Activated CD8-positive, alpha-beta memory T cell treated with anti-CD3 and anti-CD28 coated beads, Interleukin-2, amount 10 ng/mL, durations not matched to agents 7 days and 5 days (primary cell): ENCODE data around the gene RNF34. TPM values are rescaled to one million over a fixed set of nuclear protein-coding genes. Genes with fewer than 3 reads are reported as not detected.
A peak's percentile ranks its signal among the peaks of the same experiment; 100 is the strongest.
"Not testable (repeated sequence)": the region's sequence is repeated elsewhere in the genome, so short reads cannot be mapped to it uniquely, and the experiment has no call there.

Experiments
- ATAC-seq: fragments of 150-1000 bp; cut with Tn5 transposase; one replicate; pipeline ENCODE4 v1.10.0; 2021; ENCODE audit warnings: moderate library complexity
- CTCF ChIA-PET: fragments of 350-600 bp; sonication (Branson Sonifier 250); formaldehyde crosslinking; loops from one replicate; lab custom pipeline; 2021; ENCODE audit warnings: antibody characterized with exemption; lab: Charles Lee
- DNase-seq: peaks from one replicate; pipeline ENCODE4 v3.0.0-alpha.2; 2020
- H3K27ac Mint-ChIP-seq: one replicate; pipeline ENCODE4 v1.8.0; 2021; ENCODE audit warnings: mild to moderate bottlenecking, mixed read lengths
- H3K27me3 Mint-ChIP-seq: one replicate; pipeline ENCODE4 v1.8.0; 2021; ENCODE audit warnings: mixed read lengths
- H3K36me3 Mint-ChIP-seq: one replicate; pipeline ENCODE4 v1.8.0; 2021; ENCODE audit warnings: mild to moderate bottlenecking, mixed read lengths
- H3K4me1 Mint-ChIP-seq: one replicate; pipeline ENCODE4 v1.8.0; 2021; ENCODE audit warnings: mixed read lengths
- H3K4me3 Mint-ChIP-seq: one replicate; pipeline ENCODE4 v1.8.0; 2021; ENCODE audit warnings: mild to moderate bottlenecking, moderate library complexity, mixed read lengths
- H3K9me3 Mint-ChIP-seq: one replicate; pipeline ENCODE4 v1.8.0; 2022; ENCODE audit warnings: low read depth, mixed read lengths
- total RNA-seq, 2 experiments: library from RNA; stranded (reverse); gene quantifications; one replicate each; pipeline ENCODE4 v1.2.3, GENCODE V29; 2021

RNF34 gene
- total RNA-seq, 2 experiments from 2014 or later: 96.1 to 102 TPM

DNA sequence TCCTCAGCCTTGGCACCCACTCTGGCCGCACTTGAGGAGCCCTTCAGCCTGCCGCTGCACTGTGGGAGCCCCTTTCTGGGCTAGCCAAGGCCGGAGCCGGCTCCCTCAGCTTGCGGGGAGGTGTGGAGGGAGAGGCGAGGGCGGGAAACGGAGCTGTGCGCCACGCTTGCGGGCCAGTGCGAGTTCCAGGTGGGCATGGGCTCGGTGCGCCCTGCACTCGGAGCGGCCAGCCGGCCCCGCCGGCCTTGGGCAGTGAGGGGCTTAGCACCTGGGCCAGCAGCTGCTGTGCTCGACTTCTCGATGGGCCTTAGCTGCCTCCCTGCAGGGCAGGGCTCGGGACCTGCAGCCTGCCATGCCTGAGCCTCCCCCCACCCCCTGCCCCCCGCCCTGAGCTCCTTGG, 25.6 kb upstream of the RNF34 start:
- not testable (repeated sequence) for H3K27me3 Mint-ChIP-seq, DNase-seq, H3K9me3 Mint-ChIP-seq, H3K4me3 Mint-ChIP-seq, H3K27ac Mint-ChIP-seq, H3K4me1 Mint-ChIP-seq, ATAC-seq, H3K36me3 Mint-ChIP-seq
- CTCF ChIA-PET: interaction anchor here (0.5 to 1.2 kb wide), 2 partner anchors 35 to 1199 kb away, joined by 3 read pairs; no protein-coding TSS in a partner anchor

DNA sequence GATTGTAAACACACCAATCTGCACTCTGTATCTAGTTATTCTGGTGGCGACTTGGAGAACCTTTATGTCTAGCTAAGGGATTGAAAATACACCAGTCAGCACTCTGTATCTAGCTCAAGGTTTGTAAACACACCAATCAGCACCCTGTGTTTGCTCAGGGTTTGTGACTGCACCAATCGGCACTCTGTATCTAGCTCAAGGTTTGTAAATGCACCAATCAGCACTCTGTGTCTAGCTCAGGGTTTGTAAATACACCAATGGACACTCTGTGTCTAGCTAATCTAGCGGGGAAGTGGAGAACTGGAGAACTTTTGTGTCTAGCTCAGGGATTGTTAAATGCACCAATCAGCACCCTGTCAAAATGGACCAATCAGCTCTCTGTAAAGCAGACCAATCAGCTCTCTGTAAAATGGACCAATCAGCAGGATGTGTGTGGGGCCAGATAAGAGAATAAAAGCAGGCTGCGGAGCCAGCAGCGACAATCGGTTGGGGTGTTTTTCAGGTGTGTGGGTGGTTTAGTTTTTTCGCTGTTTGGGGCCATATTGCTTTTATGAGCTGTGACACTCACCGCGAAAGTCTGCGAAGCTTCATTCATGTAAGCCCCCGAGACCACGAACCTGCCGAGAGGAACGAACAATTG, 24.9 kb upstream of the RNF34 start:
- not testable (repeated sequence) for H3K36me3 Mint-ChIP-seq, H3K27me3 Mint-ChIP-seq, DNase-seq, ATAC-seq, H3K4me1 Mint-ChIP-seq, H3K9me3 Mint-ChIP-seq, H3K27ac Mint-ChIP-seq, H3K4me3 Mint-ChIP-seq
- CTCF ChIA-PET: interaction anchor here (1.2 kb wide), 1 partner anchor 34 kb away, joined by 3 read pairs; no protein-coding TSS in a partner anchor

DNA sequence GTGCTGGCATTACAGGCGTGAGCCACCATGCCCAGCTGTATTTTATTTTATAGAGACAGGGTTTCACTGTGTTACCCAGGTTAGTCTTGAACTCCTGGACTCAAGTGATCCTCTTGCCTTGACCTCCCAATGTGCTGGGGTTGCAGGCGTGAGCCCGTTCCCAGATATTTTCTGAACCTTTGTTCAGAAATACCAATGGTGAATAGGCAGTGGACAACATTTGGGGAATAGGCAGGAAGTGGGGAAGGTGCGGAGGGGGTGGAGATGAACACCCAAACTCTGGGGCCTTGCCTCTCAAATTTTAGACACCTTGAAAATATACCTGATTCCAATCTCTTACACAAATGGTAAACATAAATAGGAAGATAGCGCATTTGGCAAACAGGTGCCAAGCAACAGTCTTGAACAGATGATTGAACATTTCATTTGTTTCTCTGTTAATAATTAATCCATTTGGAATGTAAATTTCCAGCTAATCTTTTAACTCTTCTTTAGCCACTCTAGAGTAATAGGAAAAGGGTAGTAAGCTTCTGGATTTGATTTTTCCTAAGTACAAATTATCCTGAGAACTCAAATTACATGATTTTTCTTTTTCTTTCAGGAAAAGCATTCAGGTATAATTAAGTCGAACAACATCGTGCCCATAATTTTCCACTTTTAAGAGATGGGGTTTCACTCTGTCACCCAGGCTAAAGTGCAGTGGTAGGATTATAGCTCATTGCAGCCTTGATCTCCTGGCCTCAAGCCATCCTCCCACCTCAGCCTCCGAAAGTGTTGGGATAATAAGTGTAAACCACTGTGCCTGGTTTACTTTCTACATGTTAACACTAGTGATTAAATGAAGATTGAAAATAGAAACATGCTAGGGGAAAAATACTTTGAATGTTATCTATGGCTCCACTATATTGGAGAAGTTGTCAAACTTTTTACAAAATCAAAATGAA, 22.9 kb upstream of the RNF34 start:
- H3K36me3 Mint-ChIP-seq: no peaks in the 10 kb centered on the region
- no peak overlapping the region for H3K4me3 Mint-ChIP-seq
- peaks cover 8% of the 10 kb centered on the region for H3K27me3 Mint-ChIP-seq
- H3K9me3 Mint-ChIP-seq: no peaks in the 10 kb centered on the region
- H3K4me1 Mint-ChIP-seq: peaks cover 2% of the 10 kb centered on the region
- DNase-seq (no peak), ATAC-seq (no peak)
- CTCF ChIA-PET: no interaction called here
- no peak overlapping the region for H3K27ac Mint-ChIP-seq

DNA sequence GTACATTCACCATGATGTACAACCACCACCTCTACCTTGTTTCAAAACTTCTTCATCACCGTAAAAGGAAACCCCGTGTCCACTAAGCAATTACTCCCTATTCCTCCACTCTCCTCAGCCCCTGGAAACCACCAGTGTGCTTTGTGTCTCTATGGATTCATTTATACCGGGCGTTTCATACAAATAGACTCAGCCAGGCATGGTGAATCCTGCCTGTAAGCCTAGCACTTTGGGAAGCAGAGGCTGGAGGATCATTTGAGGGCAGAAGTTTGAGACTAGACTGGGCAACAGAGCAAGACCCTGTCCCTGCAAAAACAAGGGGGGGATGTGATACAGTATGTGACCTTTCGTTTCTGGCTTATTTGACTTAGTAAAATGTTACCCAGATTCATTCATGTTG, 21.2 kb upstream of the RNF34 start:
- ATAC-seq (no peak), DNase-seq (no peak)
- Mint-ChIP-seq H3K27me3 (peaks cover 6% of the 10 kb centered on the region), H3K4me3 (no peak overlapping the region), H3K4me1 (no peaks in the 10 kb centered on the region), H3K9me3 (no peaks in the 10 kb centered on the region), H3K36me3 (no peaks in the 10 kb centered on the region), H3K27ac (no peak overlapping the region)
- CTCF ChIA-PET: no interaction called here

DNA sequence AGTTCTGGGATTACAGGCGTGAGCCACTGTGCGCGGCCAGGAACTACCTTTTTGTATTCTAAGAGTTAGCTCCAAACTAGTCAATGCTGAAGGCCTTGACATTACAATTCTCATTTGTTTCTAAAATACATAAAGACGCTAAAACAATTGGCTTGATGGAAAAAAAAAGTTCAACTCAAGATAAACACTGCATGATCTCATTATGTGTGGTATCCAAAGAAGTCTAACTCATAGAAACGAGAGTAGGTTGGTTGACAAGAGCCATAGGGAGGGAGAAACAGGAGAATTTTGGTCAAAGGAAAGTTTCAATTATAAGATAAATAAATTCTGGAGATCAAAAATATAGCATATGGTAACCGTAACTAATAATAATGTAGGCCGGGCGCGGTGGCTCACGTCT, 20.0 kb upstream of the RNF34 start:
- Mint-ChIP-seq H3K27ac (no peak overlapping the region), H3K36me3 (no peaks in the 10 kb centered on the region), H3K27me3 (peaks cover 6% of the 10 kb centered on the region), H3K9me3 (no peaks in the 10 kb centered on the region), H3K4me1 (no peaks in the 10 kb centered on the region), H3K4me3 (no peak overlapping the region)
- no peak for ATAC-seq
- no peak for DNase-seq
- CTCF ChIA-PET: no interaction called here

DNA sequence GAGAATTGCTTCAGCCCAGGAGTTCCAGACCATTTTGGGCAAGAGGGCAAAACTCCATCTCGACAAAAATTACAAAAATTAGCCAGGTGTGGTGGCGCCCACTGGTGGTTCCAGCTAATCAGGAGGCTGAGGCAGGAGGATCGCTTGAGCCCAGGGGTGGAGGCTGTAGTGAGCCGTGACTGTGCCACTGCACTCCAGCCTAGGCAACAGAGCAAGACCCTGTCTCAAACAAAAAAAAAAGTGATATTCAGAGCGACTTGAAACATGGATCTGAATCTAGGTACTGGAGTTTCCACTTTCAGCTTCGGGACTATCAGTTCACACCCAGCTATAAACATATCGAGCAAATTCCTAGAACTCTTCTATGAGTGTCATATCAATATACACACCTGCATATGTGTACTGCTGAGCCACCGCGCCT, 16.3 kb upstream of the RNF34 start:
- ATAC-seq (no peak), DNase-seq (no peak)
- no peak overlapping the region for H3K4me3 Mint-ChIP-seq
- H3K27me3 Mint-ChIP-seq: peaks cover 9% of the 10 kb centered on the region
- no peak overlapping the region for H3K27ac Mint-ChIP-seq
- peaks cover 8% of the 10 kb centered on the region for H3K4me1 Mint-ChIP-seq
- no peaks in the 10 kb centered on the region for H3K36me3 Mint-ChIP-seq
- no peaks in the 10 kb centered on the region for H3K9me3 Mint-ChIP-seq
- CTCF ChIA-PET: interaction anchor here (1.1 to 1.8 kb wide), 4 partner anchors 22 to 429 kb away, joined by 3 to 7 read pairs (median 4); no protein-coding TSS in a partner anchor

DNA sequence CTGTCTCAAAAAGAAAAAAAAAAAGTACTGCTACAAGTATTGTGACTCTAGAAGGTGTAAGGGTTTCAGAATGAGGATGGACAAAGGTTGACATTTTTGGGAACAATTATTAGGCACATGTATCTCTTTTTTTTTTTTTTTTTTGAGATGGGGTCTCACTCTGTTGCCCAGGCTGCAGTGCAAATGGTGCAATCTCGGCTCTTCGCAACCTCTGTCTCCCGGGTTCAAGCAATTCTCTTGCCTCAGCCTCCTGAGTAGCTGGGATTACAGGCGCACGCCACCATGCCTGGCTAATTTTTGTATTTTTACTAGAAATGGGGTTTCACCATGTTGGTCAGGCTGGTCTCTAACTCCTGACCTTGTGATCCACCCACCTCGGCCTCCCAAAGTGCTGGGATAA, 15.0 kb upstream of the RNF34 start:
- CTCF ChIA-PET: interaction anchor here (0.7 to 1.8 kb wide), 4 partner anchors 23 to 427 kb away, joined by 3 to 7 read pairs (median 4); no protein-coding TSS in a partner anchor
- H3K27ac Mint-ChIP-seq, H3K36me3 Mint-ChIP-seq: not testable (repeated sequence)

DNA sequence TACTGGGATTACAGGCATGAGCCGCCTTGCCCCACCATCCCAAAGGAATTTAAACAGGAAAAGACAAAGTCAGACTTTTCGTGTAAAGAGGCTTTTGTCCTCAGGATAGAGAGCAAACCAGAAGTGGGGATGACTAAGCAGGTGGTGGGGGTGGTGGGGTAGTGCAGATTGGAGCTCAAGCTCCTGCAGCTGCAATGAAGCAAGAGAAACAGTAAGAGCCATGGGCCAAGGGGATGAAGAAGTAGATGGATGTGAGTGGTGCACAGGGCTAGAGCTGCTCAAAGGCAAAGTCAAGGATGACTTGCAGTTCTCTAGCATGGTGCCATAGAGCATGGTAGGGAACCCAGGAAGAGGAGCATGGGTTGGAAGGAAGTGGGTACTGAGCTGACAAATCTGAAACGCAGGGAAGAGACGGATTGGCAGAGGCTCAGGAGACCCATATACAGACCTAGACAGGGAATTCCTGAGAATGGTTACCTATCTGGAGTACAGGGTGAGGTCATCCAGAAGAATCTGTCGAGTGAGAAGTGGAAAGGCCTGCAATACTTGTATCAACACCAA, 11.4 kb upstream of the RNF34 start:
- Mint-ChIP-seq H3K36me3 (peaks cover 3% of the 10 kb centered on the region), H3K4me1 (peaks cover 22% of the 10 kb centered on the region), H3K9me3 (no peaks in the 10 kb centered on the region), H3K27me3 (peaks cover 5% of the 10 kb centered on the region), H3K4me3 (no peak overlapping the region), H3K27ac (peak overlapping the region; percentile 1)
- peak; percentile 42 for DNase-seq
- no peak for ATAC-seq
- CTCF ChIA-PET: interaction anchor here (0.6 to 1.7 kb wide), 2 partner anchors 37 to 252 kb away, joined by 4 read pairs; no protein-coding TSS in a partner anchor

More for the DNA sequence above, 15.0 kb upstream of the RNF34 start:
- H3K4me3 Mint-ChIP-seq, ATAC-seq, H3K27me3 Mint-ChIP-seq, H3K9me3 Mint-ChIP-seq, DNase-seq: not testable (repeated sequence)
- H3K4me1 Mint-ChIP-seq: peaks cover 11% of the 10 kb centered on the region

DNA sequence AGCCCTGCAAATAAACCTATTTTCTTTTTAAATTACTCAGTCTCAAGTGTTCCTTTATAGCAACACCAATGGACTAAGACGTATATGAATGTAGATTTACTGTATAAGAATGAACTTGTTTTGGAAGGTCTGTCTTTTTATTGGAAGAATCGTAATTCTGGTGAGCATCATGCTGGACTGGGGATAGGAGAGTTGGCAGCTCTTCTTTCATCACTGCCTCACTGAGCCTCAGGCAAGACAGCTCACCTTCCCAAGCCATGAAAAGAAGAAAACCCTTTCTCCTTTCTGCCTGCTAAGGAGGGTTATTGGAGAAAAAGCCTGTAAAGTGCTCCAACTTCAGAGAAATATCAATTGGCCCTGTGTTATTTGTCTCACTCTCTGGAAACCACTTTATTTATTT, 9.1 kb upstream of the RNF34 start:
- H3K27ac Mint-ChIP-seq: no peak overlapping the region
- peaks cover 24% of the 10 kb centered on the region for H3K4me1 Mint-ChIP-seq

DNA sequence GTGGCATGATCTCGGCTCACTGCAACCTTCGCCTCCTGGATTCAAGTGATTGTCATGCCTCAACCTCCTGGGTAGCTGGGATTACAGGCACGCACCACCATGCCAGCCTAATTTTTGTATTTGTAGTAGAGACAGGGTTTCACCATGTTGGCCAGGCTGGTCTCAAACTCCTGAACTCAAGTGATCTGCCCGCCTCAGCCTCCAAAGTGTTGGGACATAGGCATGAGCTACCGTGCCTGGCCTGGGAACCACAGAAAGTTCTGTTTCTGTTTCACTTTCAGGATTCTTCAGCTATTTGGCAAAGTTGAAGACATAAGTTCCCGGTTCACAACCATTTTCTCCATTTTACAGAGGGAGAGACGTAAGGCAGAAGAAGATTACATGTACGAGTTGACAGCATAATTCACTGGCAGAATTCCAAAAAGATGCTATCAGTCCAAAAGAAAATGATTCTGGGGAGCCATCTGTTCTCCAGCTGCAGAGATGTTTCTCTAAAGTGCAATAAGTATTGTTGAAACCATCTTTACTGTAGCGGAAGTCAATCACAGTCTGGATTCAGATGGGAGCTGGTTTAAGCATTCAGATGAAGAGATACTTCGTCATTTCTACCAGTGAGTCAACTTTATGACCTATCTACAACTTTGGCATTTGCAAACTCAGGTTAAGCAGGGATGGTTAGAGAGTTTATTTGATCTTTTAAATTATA, 8.1 kb upstream of the RNF34 start:
- CTCF ChIA-PET: interaction anchor here (1.0 to 2.1 kb wide), 8 partner anchors 9 to 280 kb away, joined by 3 to 13 read pairs (median 3); partner anchors contain the start of gene RNF34
- peak; percentile 91 for ATAC-seq

More for the DNA sequence above, 9.1 kb upstream of the RNF34 start:
- no peak overlapping the region for H3K4me3 Mint-ChIP-seq
- DNase-seq: no peak
- H3K9me3 Mint-ChIP-seq: no peaks in the 10 kb centered on the region
- no peak for ATAC-seq
- peaks cover 2% of the 10 kb centered on the region for H3K27me3 Mint-ChIP-seq
- CTCF ChIA-PET: interaction anchor here (1.7 to 2.1 kb wide), 4 partner anchors 10 to 110 kb away, joined by 3 to 13 read pairs (median 5); partner anchors contain the start of gene RNF34
- H3K36me3 Mint-ChIP-seq: peaks cover 3% of the 10 kb centered on the region

DNA sequence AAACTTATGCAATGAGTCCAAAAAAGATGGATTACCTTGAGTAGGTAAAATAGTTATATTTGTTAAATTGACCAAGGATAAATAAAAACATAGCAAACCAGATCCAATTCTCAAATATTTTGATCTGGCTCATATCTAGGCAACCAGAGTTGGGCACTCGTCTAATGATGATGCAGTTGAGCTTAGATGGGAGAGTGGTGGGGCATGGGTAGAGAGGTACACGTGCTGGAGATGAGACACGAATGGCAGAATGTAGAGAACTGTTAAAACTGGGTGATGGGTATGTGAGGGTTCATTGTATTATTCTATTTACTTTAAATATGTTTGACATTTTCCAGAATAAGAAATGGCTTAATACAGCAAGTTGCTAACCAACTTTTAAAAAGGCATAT, 7.6 kb upstream of the RNF34 start:
- Mint-ChIP-seq H3K4me3 (peak overlapping the region; percentile 66), H3K27ac (peak overlapping the region; percentile 82), H3K4me1 (peaks cover 24% of the 10 kb centered on the region), H3K9me3 (no peaks in the 10 kb centered on the region), H3K27me3 (no peaks in the 10 kb centered on the region), H3K36me3 (peaks cover 3% of the 10 kb centered on the region)
- DNase-seq (no peak), ATAC-seq (no peak)
- CTCF ChIA-PET: interaction anchor here (1.0 to 2.1 kb wide), 8 partner anchors 8 to 280 kb away, joined by 3 to 13 read pairs (median 3); partner anchors contain the start of gene RNF34

More for the DNA sequence above, 8.1 kb upstream of the RNF34 start:
- H3K4me3 Mint-ChIP-seq: peak overlapping the region; percentile 66
- peak overlapping the region; percentile 82 for H3K27ac Mint-ChIP-seq
- DNase-seq: peak; percentile 77
- H3K36me3 Mint-ChIP-seq: peaks cover 3% of the 10 kb centered on the region
- H3K27me3 Mint-ChIP-seq: no peaks in the 10 kb centered on the region
- H3K9me3 Mint-ChIP-seq: no peaks in the 10 kb centered on the region
- H3K4me1 Mint-ChIP-seq: peaks cover 24% of the 10 kb centered on the region

DNA sequence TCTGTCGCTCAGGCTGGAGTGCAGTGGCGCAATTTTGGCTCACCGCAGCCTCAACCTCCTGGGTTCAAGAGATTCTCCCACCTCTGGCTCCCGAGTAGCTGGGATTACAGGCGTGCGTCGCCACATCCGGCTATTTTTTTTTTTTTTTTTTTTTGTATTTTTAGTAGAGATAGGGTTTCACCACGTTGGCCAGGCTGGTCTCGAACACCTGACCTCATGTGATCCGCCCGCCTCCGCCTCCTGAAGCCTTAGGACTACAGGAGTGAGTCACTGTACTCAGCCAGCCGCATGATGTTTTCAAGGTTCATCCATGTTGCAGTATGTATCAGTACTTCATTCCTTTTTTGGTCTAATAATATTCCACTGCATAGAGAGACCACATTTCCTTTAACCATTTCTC, 2.4 kb upstream of the RNF34 start:
- Mint-ChIP-seq H3K4me1 (peaks cover 26% of the 10 kb centered on the region), H3K9me3 (no peaks in the 10 kb centered on the region), H3K4me3 (no peak overlapping the region), H3K27me3 (no peaks in the 10 kb centered on the region), H3K36me3 (peaks cover 10% of the 10 kb centered on the region), H3K27ac (no peak overlapping the region)
- DNase-seq (no peak), ATAC-seq (no peak)
- CTCF ChIA-PET: interaction anchor here (0.7 kb wide), 2 partner anchors 46 to 332 kb away, joined by 3 read pairs; no protein-coding TSS in a partner anchor
